Stomach (tissue), 4 donors: ENCODE results near the gene MCM8.

Experiments
- EP300 ChIP-seq: sonication (generic); formaldehyde crosslinking; IDR thresholded peaks from one replicate; pipeline ENCODE4 v1.6.1; 2017; ENCODE audit warnings: antibody characterized with exemption
- POLR2A ChIP-seq, 4 donors: fragments of 450-650 bp; IDR thresholded peaks; one replicate each; pipeline ENCODE4 v1.6.1; 2016; ENCODE audit warnings: antibody characterized with exemption in 4 of 4, control low read depth in 2 of 4, mild to moderate bottlenecking in 1 of 4, moderate library complexity in 1 of 4

GRCh38 chr20:5925551-5925950 is 24.9 kb upstream of the MCM8 start:
- TF ChIP-seq POLR2A (IDR thresholded peaks at IDR 0.05) (no peak), EP300 (no peak)
